ENCODE measurements around the gene DNAJB5.

DNA sequence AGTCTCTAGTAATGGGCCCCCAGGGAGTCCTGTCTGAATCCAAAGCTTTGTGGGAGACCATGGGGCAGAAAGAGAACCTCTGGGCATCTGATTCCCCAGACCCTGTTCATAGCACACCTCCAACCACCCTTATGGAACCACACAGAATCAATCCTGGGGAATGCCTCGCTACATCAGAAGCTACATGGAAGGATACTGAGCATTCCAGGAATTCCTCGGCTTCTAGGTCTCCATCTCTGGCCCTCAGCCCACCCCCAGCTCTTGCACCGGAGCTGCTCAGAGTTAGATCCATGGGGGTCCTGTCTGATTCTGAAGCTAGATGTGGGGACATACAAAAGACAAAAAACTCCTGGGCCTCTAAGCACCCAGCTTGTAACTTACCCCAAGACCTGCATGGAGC is 54.5 kb downstream of the DNAJB5 start:
- TF ChIP-seq CTCF (IDR thresholded peaks at IDR 0.05; ENCODE audit: insufficient read depth, low read depth, low read length) (no peak), EZH2 (IDR thresholded peaks at IDR 0.05; ENCODE audit: insufficient read depth, low read length) (no peak)
